KG1 (cell line): ENCODE results near the gene WDR7.
A peak's percentile ranks its signal among the peaks of the same experiment; 100 is the strongest.

Experiments
- DNase-seq: peaks from one replicate; lab custom pipeline; 2025; lab: John Stamatoyannopoulos, UW

WDR7 gene

DNA sequence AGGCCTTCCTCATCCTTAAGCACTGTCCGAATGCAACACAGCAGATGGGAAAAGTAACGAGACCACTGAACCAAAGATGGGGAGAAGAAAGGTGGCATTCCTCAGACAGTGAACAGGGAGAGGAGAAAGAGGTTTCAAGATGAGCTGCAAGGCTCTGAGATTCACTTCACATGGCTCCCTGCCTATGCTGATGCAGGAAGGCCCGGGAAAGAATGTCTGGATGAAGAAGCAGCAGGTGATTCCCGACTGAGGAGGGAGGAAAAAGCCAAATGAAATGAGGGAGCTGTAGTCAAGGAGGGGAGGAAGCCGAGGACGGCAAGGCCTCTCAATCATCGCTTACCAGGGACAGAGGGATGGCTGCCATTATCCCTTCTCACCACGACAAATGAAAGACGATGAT lies 397.2 kb downstream of the WDR7 start:
- DNase-seq, result no peak

DNA sequence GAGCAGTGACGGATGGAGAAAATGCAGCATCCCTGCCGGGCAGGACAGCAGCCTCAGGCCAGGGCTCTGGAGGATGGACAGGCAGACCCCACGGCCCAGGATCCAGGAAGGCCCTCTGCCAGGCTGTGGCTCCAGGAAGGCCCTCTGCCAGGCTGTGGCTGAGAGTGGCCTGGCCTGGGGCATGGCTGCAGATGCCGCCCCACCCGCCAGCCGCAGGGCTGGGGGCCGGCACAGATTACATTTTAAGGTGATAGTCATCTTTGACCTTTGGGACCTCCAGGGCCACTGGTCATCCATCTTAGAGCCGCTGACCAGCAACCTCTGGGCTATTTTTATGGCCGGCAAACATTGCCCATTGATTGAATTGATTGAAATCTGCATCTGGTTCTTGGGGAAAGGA lies 397.7 kb downstream of the WDR7 start:
- no peak for DNase-seq

DNA sequence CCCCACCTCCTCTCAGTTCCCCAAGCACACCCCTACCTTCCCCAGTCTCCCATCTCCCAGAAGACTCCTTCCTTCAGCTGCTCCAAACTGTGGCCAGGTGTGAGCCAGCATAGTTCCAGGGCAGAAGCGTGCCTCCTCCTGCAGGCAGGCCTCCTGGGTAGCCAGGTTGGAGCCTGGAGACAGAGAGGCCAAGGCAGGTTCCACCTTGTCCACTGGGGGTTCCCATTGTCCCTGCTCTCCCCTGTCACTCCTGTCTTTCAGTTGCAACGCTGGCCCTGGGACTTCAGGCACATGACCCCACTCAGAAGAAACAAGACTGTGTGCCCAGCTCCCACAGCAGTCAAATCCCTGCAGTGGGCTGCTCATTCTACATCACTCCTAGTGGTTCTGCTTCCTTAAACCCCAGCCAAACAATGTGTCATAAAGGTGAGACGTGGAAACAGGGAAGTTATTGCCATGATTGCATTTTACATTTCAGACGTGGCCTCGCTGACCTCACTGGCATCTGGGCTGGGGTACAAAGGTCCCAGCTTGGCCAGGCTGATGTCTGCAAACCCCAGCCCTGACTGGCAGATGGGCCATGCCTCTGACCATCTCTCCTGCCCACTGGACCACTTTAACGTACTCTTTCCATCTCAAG lies 399.3 kb downstream of the WDR7 start:
- DNase-seq, result no peak

DNA sequence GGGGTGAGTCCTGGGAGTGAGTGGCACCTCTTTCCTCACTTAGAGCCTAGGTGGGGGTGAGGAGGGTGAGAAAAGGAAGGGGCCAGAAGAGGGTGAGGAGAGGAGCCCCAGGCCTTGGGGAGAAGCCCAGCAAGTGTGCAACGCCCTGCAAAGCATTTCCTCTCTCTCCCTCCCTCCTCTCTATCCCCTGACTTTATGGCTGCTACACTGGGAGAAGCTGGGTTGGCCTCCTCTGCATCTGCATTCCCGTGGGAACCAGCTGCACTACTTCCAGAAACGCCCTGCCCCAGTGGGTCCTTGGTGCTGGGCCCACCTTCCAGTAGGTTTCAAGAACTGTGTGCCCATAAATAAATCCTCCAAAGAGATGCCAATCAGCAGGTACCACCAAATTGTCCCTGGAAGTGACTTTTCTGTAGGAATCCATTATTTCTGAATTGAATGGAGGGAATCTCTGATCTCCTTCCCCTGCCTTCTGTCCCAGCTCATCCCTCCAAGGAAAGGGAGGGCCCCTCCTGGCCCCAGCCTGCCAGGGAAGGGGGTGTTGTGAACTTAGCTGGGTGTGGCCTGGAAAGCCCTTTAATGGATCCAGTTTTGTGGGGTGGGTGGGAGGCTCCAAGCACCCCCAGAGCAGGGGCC lies 400.0 kb downstream of the WDR7 start:
- DNase-seq, result no peak

DNA sequence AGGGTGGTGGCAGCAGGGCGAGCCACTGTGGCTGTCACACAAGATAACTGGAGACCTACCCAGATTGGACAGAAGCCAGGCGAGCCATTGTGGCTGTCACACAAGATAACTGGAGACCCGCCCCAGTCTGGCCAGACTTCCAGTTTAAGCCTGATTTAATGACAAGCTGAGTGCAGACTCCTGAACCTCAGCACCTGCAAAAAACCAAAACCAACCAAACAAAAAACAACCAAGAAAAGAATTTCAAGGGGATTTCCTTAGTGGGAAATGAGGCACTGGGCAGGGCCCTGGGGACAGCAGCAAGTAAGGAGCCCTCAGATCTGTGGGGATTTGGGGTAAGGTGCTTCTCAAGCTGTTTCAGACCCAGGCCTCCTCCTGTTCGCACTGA lies 400.5 kb downstream of the WDR7 start:
- no peak for DNase-seq

DNA sequence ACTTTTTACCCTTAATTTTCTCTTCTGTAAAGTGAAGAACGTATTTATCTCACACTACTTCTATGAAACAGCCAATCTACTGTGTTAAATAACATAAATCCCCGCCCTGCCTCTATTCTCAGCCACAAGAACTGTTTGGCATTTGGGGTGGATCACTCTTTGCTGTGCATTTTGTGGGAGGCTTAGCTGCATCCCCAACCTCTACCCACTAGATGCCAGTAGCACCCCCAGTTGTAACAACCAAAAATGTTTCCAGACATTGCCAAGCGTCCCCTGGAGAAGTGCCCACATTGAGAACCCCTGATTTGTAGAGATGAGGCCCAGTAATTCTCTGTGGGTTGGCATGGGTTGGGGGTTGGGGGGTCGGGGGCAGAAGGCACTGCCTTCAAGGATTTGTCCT lies 401.0 kb downstream of the WDR7 start:
- no peak for DNase-seq

DNA sequence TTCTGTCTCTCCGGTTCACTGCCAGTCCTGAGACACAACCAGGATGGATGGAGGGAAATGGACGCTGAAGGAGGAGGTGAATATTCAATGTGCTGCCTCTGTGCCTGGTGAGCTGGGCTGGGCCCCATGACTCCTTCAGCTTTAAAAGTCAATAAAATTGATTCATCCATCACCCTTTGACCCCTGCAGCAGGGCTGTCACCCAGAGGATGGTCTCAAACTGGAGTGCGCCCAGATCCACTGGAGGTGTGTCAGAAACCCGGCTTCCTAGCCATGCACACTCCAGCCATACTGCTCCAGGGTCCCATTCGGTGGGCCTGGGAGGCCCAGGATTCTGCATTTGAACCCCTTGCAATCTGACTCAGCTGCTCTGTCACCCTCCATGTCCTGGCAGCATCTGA lies 401.6 kb downstream of the WDR7 start:
- DNase-seq, result no peak

DNA sequence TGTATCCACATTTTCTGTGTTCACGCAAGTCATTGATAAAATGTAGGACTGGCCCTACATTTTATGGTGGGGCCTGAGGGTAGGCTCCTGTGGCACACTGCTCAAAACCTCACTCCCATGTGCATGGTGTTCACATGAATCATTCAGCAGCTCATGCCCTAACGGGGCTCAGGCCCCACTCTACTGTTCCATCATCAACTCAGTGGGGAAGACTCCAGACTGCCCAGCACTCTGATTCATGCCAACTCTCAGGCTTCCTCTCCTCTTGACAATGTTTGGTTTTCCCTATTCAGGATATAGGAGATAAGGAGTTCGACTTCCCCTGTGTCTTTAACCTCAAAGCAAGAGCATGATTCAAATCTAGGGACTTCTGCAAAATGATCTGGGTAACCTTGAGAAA lies 403.7 kb downstream of the WDR7 start:
- no peak for DNase-seq

DNA sequence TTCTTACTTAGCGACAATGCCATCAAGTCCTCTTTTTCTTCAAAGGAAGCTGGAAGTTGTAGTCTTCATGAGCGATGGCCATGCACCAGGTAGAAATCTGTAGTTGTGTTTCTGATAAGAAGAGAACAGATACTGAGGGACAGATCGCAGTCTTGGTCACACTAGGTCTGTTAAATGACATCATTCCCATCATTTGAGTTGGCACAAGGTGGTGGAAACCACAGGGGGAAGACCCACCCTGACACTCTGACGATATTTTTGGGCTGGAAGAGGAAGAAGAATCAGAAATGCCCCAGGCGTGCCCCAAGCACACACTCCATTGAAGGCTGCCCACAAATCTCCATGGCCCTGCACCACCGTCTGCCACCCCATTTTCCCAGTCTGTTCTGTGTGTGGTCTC lies 406.7 kb downstream of the WDR7 start:
- DNase-seq, result no peak

DNA sequence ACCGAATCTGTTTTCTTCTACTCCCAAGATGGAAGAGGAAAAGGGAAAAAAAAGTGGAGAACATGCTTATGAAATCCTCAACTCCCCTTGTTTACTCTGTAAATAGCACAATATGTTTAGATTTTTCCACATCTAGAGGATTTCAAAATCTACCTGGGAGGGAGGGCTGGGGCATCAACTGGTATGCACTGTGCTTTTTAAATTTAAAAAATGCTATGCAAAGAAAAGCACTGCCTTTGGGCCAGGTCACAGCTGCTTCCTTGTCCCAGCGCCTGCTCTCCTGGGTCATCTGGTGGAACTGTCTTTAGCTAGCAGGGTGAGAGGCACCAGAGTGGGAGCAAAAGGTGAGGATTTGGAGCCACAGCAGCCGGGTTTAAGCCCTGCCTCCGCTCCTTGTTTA lies 407.6 kb downstream of the WDR7 start:
- no peak for DNase-seq

DNA sequence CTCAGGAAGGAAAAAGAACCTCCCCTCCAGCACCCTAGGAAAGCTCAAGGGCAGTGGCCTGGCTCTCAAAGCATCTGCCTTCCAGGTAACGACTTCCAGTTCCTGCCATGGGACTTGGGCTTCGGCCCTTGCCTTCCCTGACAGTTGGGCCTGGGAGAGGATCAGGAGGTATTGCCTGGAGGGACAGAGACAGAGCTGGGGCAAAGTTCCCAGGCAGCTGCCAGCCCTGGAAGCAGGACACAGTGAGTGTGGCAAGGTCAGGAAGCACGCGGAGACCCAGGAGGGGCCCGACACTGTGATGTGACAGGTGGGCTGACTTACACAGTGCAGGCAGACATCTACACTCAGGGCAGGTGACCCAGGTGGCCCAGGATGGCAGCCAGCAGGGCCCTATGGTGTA lies 408.2 kb downstream of the WDR7 start:
- DNase-seq, result no peak

DNA sequence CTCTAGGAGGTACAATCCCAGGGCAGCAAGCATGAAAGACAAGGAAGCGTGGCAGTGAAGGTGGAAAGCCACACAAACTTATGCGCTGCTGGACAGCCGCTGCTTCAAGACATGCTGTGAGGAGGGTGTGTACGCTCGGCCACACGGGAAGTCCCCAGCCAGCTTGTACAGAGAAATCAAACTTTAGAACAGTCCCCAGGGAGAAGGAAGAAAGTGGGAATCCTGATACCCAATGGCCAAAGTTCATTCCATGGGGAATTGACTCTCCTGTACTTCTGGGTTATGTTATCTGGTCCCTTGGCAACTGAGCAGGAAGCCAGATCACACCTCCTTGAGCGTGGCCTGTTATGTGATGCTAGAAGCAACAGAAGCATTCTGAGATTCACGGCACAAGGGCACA lies 409.7 kb downstream of the WDR7 start:
- DNase-seq, result no peak

DNA sequence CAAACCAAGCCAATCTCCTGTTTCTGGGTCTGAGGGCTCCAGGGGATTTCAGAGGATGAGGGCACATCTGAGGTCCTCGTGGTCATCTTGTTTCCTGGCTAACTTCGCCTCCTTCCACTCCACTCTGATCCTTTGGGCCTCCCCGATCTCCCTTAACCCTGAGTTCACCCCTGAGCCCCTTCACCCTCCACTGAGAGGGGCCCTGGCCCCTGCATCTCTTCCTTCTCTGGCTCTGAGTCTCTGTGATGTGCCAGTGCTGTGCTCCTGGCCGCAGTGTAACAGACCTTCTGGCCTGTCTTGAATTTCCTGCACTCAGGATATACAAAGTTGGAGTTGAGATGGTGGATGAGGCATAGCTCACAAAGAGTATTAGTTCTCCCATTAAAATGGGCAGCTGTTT lies 411.0 kb downstream of the WDR7 start:
- DNase-seq, result no peak

DNA sequence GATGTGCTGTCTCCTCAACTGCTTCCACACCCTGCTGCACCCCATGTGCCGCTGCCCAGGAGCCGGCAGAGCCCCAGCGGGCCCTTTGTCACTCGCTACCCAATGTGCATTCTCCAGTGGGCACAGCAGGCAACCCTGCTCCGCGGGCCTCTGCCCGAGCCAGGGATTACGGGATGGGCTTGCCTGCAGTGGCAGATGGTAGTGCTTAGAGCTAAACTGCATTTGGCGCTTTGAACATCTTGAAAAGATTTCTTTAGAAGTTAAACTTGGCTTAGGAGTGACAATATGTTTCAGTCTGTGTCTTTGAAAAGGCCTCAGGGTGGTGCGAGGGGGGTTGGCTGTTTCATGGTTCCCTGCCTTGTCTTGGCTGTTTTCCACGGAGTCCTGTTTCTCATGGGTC lies 411.7 kb downstream of the WDR7 start:
- DNase-seq, result no peak

DNA sequence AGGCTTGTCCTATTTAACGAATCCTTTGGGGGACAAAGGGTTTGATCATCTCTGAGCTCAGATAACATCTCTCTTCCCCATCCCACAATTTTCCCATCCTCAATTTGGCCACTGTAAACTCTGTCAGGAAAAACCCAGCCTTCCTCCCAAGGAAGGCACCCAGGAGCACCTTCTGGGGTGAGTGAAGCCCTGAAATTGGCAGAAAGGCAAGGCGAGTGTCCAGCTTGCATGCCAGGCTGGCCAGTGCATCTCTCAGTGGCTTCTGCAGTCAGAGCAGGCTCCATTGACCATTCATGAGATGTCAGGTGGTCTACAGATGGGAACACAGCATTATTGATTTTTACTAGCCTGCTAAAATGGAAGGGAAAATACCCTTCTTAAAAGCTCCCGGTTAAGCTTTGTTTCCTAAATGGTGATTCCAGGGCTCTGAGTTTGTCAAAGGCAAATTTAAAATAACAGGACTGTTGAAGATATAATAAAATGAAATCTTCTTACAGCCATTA lies 412.5 kb downstream of the WDR7 start:
- no peak for DNase-seq

DNA sequence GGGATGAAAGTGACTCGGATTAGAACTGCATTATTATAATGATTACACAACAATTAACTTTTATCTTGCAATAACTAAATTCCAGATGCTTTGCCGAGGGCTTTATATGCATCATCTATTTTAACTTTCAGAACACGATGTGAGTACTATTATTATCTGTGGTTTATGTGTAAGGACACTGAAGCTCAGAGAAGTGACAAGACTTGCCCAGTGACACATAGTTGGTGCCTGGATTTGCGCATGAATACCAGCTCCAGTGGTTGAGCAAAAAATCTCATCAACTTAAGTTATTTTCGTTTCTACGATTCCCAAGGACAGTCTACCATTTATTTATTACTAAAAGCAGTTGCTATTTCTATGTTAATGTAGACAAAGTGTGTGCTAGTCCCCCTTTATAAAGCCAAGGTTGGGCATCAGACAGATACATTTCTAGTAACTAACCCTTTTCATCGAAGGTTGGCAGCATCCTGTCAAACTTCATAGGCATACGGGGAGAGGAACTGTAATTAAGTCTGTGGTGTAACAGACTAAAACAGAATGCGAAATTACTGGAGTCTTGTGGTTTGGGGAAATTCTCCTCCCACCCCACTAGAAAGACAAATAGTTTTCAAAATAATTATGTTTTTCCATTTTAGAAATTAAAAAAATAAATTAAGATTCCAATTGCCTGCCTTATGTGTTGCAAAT lies 422.5 kb downstream of the WDR7 start:
- DNase-seq, result no peak

DNA sequence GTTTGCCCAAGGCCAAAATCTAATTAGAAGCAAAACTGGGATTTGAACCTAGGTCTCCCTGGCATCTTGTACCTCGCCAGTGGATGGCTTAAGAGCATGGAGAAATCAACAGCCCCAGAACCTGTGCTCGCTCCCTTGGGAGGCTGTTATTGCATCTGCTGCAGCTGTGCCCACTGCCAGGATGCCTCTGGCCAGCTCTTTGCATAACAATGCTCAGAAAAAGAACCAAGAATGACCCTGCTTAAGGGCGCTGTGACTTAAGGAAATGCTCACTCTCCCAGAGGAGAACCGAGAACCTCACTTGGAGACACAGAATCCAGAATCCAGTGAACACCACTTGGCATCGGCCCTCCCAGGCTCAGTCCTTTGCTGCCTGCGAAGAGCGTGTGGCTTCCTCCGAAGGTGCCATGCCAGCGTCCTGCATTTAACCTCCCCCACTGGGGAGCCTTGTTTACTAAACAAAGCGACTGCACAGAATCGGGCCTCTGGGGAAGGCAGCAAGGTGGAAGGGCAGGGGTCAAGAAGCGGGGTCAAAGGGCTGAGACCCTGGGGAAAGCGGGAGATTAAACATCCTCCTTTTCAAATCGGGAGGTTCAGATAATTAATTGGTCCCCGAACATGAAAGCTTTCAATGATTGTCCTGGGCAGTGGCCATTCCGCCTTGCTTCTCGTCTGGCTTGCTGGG lies 424.7 kb downstream of the WDR7 start:
- DNase-seq, result no peak

DNA sequence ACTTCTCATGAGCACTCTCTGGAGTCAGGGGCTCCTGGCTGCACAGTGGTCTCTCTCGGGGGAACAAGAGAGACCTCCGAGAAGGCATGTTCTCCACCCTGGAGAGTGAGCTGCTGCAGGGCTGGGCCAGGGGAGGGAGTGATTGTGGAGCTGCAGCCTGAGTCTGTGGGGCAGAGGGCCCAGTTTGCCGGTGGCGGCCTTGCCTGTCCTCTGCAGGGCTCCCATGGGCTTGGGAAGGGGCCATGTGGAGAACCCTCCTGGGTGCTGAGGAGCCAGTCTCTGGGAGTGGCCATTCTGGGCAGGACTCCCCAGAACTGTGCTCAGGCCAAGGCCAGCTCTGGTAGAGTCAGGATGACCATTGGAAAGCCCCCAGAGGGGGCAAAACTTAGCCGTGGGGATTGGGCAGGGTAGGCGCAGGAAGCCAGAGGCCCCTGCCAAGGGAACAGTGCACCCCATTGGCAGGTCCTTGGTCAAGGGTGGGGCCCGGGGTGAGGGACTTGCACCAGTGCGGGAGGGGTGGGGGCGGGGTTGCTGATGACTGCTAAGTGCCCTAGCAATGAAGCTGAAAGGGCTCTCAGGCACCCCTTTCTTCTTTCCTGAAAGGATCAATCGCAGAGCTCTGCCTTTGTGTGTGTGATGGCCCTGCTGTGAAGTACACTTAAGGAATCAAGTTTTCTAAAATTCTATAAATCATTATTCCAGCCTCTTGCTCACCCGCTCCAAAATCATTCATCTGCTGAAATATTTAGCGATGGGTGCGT lies 426.0 kb downstream of the WDR7 start:
- no peak for DNase-seq

DNA sequence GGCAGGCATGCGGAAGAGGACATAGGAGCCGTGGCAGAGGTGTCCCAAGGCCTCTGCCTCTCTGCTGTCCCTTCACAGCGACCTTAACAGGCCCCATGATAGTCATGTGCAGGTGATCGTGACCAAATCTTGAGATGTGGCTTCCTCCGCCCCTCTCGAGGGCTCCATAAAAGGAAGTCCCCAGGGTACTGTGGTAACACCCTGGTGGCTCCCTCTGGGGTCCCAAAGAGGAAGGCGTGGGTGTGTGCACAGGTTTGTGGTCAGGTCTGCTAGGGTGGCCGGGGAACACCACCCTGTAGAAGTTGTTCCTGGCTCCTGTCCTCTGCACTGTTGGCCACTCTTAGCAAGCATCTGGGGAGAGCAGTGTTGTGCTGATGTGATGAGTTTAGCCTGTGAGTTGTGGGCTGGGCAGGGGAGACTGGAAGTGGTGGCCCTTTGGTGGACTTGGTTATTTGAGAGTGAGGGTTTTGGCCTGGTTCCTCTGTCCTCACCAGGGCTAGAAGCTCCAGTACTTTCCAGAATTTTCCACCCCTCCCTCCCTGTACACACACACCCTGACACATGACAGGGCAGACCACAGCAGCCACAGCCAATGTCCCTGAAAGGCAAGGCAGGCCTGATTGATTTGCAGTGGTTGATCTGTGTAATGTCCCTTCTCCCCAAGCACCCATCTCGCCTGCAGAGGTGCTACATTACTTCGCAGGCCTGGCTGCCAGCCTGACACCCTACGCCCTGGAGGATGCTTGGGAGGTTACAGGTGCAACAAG lies 426.8 kb downstream of the WDR7 start:
- peak; percentile 32 for DNase-seq

DNA sequence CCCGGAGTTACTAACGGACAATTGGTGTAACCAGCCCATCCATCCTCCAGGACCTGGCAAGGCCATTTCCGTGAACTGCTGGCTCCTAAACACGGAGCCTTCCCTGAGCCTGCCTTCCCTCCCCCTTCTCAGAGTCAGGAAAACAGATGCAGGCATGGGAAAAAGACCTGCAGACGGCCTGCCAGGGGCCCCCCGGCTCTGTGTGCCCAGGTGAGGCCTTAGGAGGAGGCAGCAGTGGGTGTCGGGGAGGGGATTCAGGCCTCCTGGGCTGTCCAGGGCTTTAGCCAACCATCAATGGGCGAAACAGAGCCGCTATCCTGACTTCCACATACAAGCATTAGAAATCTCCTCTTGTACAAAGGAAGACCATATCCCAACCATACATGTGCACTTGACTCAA lies 427.5 kb downstream of the WDR7 start:
- no peak for DNase-seq

DNA sequence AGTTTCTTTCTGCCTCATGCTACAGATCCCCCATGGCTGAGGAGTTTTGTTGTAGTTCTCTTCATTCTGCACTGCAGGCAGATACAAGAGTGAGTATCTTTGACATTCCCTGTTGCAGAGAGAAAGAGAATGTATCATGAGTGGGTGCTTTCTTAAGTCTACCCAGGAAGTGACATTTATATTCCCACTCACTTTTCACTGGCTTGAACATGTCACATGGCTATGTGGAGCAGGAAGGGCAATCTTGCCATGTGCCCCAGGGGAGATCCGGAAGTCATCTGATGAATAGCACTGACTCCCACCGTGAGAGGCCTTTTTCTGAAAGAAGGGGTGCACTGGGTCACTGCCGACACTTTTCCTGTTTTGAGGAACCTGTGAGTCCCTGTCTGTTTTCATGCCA lies 429.3 kb downstream of the WDR7 start:
- DNase-seq, result no peak
